CD1c-positive myeloid dendritic cell (primary cell): ENCODE measurements around the gene MYOC.
"Not testable (repeated sequence)": the region's sequence is repeated elsewhere in the genome, so short reads cannot be mapped to it uniquely, and the experiment has no call there.

Source experiments
- DNase-seq: peaks from one replicate; pipeline ENCODE4 v3.0.0-alpha.2; 2016; ENCODE audit errors: extremely low spot score

Gene MYOC

DNA sequence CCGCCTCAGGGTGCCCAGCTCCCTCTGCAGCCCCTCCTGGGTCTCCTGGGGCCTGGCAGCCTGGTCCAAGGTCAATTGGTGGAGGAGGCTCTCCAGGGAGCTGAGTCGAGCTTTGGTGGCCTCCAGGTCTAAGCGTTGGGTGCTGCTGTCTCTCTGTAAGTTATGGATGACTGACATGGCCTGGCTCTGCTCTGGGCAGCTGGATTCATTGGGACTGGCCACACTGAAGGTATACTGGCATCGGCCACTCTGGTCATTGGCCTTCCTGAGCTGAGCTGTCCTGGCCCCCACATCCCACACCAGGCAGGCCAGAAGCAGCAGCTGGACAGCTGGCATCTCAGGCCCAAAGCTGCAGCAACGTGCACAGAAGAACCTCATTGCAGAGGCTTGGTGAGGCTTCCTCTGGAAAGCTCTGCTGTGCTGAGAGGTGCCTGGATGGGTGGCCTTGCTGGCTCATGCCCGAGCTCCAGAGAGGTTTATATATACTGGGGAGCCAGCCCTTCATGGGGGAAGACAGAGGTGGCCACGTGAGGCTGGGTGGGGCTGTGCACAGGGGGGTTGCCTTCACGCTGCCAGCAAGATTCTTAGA lies at the start of gene MYOC:
Gene MYOC, minus strand, starts transcription at position 455 of the 589 bp plus-strand sequence. Its CDS starts 77 bp downstream, at position 378.
- no peak for DNase-seq

- no peak for DNase-seq
Measured at GRCh38 chr1:171699531-171699930, 47.0 kb upstream of the MYOC start.

DNA sequence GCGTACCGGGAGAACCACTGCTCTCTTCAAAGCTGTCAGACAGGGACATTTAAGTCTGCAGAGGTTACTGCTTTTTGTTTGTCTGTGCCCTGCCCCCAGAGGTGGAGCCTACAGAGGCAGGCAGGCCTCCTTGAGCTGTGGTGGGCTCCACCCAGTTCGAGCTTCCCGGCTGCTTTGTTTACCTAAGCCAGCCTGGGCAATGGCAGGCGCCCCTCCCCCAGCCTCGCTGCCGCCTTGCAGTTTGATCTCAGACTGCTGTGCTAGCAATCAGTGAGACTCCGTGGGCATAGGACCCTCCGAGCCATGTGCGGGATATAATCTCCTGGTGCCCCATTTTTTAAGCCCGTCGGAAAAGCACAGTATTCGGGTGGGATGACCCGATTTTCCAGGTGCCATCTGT lies 43.3 kb upstream of the MYOC start:
- DNase-seq = not testable (repeated sequence)

DNA sequence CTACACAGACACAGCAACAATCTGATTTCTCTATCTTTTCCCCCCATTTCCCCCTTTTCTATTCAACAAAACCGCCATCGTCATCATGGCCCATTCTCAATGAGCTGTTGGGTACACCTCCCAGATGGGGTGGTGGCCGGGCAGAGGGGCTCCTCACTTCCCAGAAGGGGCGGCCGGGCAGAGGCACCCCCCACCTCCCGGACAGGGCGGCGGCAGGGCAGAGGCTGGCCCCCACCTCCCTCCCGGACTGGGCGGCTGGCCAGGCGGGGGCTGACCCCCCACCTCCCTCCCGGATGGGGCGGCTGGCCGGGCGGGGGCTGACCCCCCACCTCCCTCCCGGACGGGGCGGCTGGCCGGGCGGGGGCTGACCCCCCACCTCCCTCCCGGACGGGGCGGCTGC lies 41.1 kb upstream of the MYOC start:
- not testable (repeated sequence) for DNase-seq

GRCh38 chr1:171683870-171684269 lies 31.4 kb upstream of the MYOC start:
- no peak for DNase-seq

DNA sequence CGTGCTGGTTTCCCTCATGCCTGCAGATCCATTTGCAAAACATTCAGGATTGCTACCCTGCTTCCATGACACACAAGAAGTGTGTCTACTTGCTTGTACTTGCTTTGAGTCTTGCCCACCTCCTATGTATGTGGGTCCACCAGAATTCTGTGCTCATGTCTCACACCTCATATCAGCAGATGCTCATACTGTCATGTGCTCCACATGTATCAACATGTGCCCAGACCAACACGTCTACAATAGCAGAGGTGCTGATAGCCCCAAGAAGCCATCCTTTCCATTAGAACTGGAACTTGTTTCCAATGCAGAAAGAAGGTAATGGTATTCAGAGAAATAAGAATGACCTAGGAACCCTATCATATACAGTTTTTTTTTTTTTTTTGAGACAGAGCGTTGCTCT lies 27.9 kb upstream of the MYOC start:
- DNase-seq = no peak

DNA sequence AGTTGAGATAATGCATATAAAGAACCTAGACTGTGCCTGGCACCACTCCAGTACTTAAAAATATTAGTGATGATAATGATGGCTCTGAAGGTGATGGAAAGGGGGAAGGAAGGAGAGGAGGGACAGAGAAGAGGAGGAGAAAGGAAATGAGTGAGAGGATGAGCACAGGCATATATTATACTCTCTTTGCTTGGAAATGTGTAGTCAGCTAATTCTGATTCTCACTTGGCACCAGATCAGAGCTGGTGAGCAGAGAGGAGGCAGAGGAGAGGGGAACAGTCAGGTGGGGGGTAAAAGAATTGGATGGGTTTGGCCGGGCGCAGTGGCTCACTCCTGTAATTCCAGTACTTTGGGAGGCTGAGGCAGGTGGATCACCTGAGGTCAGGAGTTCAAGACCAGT lies 24.3 kb upstream of the MYOC start:
- DNase-seq = no peak

GRCh38 chr1:171674431-171675405 lies 22.2 kb upstream of the MYOC start:
- DNase-seq = no peak

- DNase-seq = no peak
Measured at GRCh38 chr1:171670739-171671138, 18.3 kb upstream of the MYOC start.

- DNase-seq = no peak
Measured at GRCh38 chr1:171668372-171668771, 15.9 kb upstream of the MYOC start.

GRCh38 chr1:171666114-171666769 lies 13.8 kb upstream of the MYOC start:
- no peak for DNase-seq

- DNase-seq = no peak
Measured at GRCh38 chr1:171664976-171665375, 12.5 kb upstream of the MYOC start.

DNA sequence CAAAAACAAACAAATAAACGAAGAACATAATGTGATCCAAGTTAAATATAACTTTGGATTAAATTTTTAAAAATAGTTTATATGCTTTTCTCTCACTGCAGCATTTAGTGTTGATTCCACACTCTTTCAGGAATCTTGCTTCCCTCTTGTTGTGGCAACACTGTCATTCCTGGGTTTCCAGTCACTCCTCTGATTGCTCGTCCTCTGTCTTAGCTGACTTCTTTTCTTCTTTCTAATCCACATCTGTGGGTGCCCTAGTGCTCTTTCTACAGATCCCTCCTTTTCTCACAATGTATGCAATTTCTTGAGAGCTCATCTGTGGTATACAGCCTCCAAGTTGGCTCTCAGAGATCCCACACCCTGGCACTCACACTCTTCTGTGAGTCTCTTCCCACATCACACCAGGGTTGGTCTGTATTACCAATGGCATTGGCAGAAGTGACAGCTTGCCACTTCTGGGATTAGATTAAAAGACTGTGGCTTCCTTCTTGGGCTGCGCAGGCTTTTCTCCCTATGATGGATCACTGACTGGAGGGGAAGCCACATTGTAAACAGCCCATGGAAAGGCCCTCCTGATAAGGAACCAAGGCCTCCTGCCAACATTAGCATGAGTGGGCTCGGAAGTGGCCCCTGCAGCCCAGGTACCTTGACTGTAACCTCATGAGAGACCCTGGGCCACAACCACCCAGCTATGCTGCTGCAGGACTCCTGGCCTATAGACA lies 11.5 kb upstream of the MYOC start:
- no peak for DNase-seq

- DNase-seq = no peak
Measured at GRCh38 chr1:171663036-171663853, 10.8 kb upstream of the MYOC start.

- DNase-seq = no peak
Measured at GRCh38 chr1:171661076-171661650, 8.7 kb upstream of the MYOC start.

DNA sequence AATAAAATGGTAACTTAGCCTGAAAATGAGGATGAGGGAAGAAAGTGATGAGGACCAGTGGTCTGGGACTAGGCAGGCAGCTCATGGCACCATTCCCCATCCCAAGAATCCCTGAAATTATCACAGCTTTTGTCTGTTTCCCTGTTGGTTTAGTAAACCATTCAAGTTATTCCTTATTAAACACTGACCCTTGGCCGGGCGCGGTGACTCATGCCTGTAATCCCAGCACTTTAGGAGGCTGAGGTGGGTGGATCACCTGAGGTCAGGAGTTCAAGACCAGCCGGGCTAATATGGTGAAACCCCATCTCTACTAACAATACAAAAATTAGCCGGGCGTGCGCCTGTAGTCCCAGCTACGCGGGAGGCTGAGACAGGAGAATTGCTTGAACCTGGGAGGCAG lies 3.7 kb upstream of the MYOC start:
- DNase-seq = not testable (repeated sequence)

DNA sequence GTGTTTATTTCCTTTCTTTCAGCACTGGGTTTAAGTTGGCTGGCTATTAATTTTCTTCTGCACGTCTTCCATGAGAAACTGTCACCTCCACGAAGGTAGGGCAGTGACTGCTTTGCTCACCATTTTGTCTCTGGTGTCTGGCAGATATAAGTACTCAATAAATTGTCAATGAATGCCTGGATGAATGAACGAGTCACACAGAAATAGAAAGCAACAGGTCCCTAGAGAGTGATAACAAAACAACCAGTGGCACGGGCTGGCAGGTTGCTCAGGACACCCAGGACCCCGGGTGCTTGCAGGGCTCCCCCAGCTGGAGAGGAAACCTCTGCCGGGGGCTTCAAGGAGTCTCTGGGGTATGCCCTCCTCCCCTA lies 3.2 kb upstream of the MYOC start:
- DNase-seq = no peak

DNA sequence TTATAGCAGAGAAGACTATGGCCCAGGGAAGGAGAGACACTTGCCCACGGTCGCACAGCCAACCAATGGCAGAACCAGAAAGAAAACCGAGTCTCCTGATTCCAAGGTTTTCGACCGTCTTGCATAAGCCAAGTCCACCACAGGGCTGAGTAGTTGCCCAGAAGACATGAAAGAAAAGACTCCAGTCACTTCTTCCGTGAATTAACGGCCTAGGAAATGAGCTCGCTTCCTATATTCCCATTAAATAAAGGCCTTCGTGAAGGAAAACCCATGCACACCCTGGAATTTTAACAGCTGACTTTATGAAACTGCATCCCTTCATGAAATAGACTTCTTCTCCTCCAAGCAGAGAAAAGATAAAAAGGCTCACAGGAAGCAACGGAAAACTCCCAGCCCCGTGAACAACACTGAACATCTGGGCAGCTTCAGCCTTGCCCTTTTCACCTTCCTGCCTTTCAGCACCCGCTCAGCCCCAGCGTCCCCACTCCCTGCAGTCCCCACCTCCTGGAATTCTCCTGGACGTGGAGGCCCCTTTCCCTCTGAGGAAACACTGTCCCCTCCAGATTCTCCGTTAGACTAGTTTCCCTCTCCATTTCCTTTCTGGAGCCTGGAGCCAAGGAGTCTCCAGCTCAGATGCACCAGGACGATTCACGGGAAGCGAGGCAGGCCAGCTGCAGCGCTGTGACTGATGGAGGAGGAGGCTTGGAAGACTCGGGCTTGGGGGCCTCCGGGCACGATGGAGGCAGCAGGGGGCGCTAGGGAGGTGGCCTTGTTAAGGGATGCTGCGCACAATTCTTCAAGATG lies 2.7 kb upstream of the MYOC start:
- DNase-seq = peak; percentile 52

DNA sequence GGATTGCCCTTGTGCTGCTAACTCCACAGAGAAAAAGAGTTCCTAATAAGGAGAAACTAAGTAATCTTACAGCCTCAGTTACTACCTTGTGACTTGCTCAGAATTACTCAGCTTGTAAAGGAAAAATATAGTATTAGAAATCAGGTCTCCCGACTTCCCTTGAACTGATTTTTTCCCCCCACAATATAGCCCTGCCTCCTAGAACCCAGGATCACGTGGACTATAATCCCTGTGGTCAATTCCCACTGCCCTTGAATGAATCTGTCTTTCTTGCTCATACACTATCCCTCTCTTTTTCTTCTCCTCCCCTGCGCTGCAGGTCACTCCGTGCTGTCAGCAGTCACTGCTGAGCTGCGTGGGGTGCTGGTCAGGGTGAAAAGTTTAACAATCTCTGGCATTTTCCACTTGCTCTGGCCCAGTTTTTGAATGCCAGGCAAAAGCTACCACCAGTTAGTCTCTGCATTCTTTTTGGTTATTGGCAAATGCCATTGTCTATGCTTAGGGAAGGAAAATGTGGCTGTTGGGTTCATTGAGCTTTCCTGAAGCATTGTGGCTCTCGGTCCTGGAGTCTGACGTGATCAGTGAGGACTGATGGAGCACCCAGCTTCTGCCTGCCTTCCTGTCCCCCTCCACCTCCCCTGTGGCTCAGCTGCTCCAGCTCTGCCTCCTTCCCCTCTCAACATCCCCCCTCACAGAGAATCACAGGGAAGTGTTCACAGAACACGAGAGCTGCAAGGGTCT lies 1.9 kb upstream of the MYOC start:
- DNase-seq = no peak
